Measurements from ENCODE around the gene SKOR1. TPM values are rescaled to one million over a fixed set of nuclear protein-coding genes. Genes with fewer than 3 reads are reported as not detected.

The SKOR1 gene
- total RNA-seq, 2 experiments from 2014 or later: 0.07 to 0.15 TPM

DNA sequence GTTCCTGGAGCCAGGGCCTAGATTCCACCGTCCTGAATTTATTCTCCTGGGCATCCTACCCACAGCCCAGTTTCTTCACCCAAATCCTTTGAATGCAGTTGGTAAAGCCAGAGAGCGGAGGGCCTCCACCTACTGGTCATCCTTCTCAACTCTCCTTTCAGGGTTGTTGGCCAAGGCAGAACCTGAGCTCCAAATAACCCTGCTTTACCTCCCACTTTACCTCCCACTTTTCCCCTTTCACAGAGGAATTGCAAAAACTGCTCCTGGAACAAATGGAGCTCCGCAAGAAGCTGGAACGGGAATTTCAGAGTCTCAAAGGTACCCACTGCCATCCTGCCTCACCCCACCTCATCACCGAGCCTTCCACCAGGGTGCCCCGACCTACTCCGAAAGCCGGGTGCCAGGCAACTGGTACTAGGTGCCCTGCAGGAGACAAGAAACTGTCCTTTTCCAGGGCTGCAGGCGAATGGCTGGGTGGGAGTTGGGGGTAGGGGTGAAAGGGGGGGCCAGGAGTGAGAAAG is 6.8 kb downstream of the SKOR1 start:
- no peak for DNase-seq
- intact Hi-C loops (cut with micrococcal nuclease): loop anchor here (1.0 kb wide), 1 partner anchor 49 kb away; no protein-coding TSS in a partner anchor
- Mint-ChIP-seq H3K4me3 (no peak overlapping the region), H3K9me3 (no peaks in the 10 kb centered on the region), H3K36me3 (ENCODE audit: low read depth) (no peaks in the 10 kb centered on the region), H3K27me3 (ENCODE audit: low read depth) (peaks cover 71% of the 10 kb centered on the region), H3K27ac (no peak overlapping the region), H3K4me1 (ENCODE audit: low read depth) (peaks cover 45% of the 10 kb centered on the region)
- CTCF ChIA-PET: interaction anchor here (0.8 to 2.3 kb wide), 4 partner anchors 329 to 375 kb away, joined by 3 to 9 read pairs (median 3); no protein-coding TSS in a partner anchor

DNA sequence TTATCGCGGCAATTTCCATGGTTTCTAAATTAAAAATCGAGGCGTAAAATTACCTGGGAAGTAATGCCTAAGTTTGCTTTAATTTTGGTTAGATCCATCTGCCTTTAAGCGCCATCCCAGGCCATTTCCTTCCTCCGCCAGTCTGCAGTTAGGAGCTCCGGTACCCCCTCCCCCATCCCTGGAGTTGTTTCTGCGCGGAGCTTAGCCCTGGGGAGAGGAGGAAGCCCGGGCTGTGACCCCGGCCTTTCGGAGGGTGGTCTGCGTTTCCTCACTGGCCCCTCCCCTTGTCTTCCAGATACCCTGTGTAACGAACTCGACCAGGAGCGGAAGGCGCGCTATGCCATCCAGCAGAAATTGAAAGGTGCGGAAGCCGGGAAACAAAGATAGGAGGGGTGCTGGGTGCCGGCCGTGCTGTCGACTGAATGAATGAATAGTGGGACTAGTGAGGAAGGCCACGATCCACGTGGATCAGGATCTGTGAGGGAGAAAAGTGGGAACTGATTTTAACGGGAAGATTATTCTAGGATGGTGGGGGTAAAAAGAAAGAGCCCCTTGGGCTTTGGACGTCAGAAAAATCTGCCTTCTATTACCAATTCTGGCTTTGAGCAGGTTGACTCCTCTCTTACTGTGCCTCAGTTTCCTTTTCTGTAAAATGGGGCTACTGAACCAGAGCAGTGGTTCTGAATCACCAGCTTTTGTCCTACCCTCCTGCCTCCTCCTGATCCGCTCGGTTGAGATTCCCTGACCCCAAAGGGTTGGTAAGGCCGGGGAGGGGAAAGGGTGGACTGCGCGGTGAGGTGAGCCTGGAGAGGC is 7.8 kb downstream of the SKOR1 start:
- Mint-ChIP-seq H3K27ac (no peak overlapping the region), H3K9me3 (no peaks in the 10 kb centered on the region), H3K36me3 (ENCODE audit: low read depth) (no peaks in the 10 kb centered on the region), H3K27me3 (ENCODE audit: low read depth) (peaks cover 71% of the 10 kb centered on the region), H3K4me1 (ENCODE audit: low read depth) (peaks cover 45% of the 10 kb centered on the region), H3K4me3 (peak overlapping the region; percentile 45)
- intact Hi-C loops (cut with micrococcal nuclease): loop anchor here (1.0 kb wide), 1 partner anchor 50 kb away; no protein-coding TSS in a partner anchor
- no peak for DNase-seq
- CTCF ChIA-PET: interaction anchor here (0.6 to 2.3 kb wide), 3 partner anchors 330 to 693 kb away, joined by 3 to 9 read pairs (median 8); no protein-coding TSS in a partner anchor

DNA sequence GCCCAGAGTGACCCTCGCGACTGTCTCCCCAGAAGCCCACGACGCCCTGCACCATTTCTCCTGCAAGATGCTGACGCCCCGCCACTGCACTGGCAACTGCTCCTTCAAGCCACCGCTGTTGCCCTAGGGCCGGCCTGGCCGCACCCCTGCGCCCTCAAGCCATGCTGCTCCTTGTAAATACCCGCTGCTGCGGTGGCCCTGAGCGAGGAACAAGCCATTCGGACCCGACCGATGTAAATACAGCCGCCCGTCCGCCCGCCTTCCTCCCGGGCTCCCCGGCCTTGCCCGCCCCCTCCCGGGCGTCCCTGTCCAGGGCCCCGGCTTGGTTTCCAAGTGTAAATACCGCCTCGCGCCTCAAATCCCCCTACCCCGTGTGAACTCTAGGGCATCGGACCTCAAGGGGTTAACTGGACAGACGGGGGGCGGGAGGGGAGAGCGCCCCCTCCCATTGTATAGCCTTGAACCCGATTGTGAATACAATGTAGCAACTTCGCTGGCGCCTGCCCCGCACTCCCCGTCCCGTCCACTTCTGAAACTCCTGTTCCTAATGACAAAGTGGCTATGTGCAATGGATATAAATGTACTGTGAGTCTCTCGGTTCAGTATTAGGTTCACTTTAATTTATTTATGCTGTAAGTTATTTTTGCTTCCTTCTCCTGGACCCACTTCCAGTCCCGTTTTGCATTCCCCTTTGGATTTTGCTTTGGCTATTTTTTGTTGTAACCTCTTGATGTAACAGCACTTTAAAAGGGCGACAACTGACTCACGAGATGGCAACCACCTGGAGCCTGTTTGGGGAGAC is 8.6 kb downstream of the SKOR1 start:
- Mint-ChIP-seq H3K4me3 (peak overlapping the region; percentile 45), H3K9me3 (no peaks in the 10 kb centered on the region), H3K27me3 (ENCODE audit: low read depth) (peaks cover 63% of the 10 kb centered on the region), H3K36me3 (ENCODE audit: low read depth) (no peaks in the 10 kb centered on the region), H3K27ac (no peak overlapping the region), H3K4me1 (ENCODE audit: low read depth) (peaks cover 40% of the 10 kb centered on the region)
- intact Hi-C loops (cut with micrococcal nuclease): no loop called here
- CTCF ChIA-PET: interaction anchor here (0.6 to 1.0 kb wide), 2 partner anchors 10 to 694 kb away, joined by 4 to 8 read pairs; no protein-coding TSS in a partner anchor
- peak; percentile 61 for DNase-seq

DNA sequence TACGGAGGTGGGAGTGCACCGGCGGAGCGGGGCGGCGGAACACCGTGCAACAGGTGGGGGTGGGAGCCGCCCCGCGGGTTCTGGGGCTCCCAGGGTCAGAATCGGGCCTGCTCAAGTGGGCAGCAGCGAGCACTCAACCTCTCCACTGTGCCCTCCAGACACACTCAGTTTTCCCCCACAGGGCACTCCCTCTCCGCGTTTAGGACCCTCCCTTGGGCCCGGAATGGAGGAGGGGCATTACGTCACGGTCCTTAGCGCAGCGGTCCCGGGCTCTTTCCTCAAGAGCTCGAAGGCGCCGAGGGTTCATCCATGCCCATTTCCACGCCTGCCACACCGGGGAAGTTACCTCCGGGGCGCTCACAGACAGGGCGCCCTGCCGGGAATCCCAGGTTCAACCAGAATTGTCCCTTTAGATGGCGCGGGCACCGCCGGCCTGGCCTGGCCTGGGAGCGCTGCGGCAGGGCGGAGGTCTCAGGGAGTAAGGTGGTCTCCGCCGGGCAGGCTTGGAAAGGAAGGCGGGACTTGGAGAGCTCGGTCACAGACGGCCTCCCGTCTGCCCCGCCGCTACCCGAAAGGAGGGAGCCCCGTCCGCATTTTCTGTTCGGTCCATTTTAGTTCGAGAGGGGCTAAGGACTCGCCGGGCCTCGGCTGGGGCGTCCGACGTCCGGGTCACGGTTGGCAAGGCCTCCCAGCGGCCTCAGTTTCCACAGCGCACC is 9.4 kb downstream of the SKOR1 start:
- no peak for DNase-seq
- no peak overlapping the region for H3K27ac Mint-ChIP-seq
- CTCF ChIA-PET: interaction anchor here (0.5 to 3.7 kb wide), 8 partner anchors 11 to 932 kb away, joined by 3 to 46 read pairs (median 4); no protein-coding TSS in a partner anchor
- H3K4me3 Mint-ChIP-seq: peak overlapping the region; percentile 65
- H3K9me3 Mint-ChIP-seq: no peaks in the 10 kb centered on the region
- intact Hi-C loops (cut with micrococcal nuclease): loop anchor here (5.0 kb wide), 2 partner anchors 72 to 767 kb away; partner anchors contain the start of gene SMAD3
- H3K36me3 Mint-ChIP-seq (ENCODE audit: low read depth): no peaks in the 10 kb centered on the region
- peaks cover 58% of the 10 kb centered on the region for H3K27me3 Mint-ChIP-seq (ENCODE audit: low read depth)
- peaks cover 36% of the 10 kb centered on the region for H3K4me1 Mint-ChIP-seq (ENCODE audit: low read depth)

DNA sequence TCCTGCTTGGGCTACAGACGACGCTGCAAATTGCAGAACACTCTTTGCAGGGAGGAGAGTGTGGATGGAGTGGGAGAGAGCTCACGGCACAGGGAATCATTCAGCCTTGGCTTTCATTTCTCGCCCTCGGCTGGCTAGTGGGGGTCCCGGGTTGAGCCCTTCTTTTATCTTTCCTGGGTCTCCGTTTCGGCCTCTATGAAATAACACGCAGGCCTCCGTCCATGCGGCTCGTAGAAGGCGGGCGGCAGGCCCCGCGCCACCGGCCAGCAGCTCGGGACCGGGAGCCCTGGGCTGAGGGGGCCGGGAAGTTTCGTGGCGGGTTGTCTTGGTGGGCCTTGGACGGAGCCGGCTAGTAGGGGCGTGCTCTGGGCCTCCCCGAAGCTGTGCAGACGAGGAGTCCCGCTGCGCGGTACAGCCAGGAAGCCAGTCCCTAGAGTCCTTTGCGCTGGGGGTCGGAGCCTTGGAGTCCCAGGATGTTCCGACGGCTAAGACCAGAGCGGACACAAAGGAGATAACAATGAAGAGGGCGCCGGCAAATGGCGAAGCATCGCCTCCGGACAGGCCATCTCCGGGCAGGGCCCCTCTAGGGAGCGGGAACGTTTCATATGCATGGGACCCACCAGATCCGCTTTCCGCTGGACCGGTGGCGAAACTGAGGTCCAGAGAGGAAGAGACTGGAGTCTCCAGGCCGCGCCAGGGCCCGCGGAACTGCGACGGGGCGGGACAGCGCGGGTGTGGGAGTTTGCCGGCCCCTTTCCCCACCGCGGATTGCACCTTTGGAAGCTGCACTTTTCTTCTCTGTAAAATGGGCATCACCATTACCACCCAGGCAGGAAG is 10.2 kb downstream of the SKOR1 start:
- CTCF ChIA-PET: interaction anchor here (0.6 to 3.7 kb wide), 20 partner anchors 11 to 933 kb away, joined by 3 to 46 read pairs (median 4); partner anchors contain the start of gene C15orf61
- H3K9me3 Mint-ChIP-seq: no peaks in the 10 kb centered on the region
- no peak for DNase-seq
- peaks cover 55% of the 10 kb centered on the region for H3K27me3 Mint-ChIP-seq (ENCODE audit: low read depth)
- H3K27ac Mint-ChIP-seq: no peak overlapping the region
- peak overlapping the region; percentile 65 for H3K4me3 Mint-ChIP-seq
- peaks cover 39% of the 10 kb centered on the region for H3K4me1 Mint-ChIP-seq (ENCODE audit: low read depth)
- H3K36me3 Mint-ChIP-seq (ENCODE audit: low read depth): peaks cover 4% of the 10 kb centered on the region
- intact Hi-C loops (cut with micrococcal nuclease): loop anchor here (1.0 to 5.0 kb wide), 5 partner anchors 73 to 889 kb away; partner anchors contain the start of gene SMAD3

DNA sequence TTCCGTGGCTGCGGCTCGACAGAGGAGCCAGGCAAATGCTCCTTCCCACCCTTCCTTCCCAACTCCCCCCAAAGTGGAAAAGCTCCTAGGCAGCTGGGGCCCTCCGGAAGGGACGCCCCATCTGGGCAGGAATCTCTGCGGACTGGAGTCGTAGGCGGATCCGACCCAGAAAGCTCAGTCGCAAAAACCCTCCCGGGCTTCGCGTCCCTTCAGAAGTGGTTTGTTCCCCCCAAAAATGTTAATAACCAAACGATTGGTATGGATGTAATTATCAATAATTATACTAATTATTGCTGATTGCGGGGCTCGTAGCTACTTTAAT is 10.8 kb downstream of the SKOR1 start:
- Mint-ChIP-seq H3K27ac (no peak overlapping the region), H3K4me1 (ENCODE audit: low read depth) (peaks cover 42% of the 10 kb centered on the region), H3K4me3 (peak overlapping the region; percentile 65), H3K36me3 (ENCODE audit: low read depth) (peaks cover 4% of the 10 kb centered on the region), H3K9me3 (no peaks in the 10 kb centered on the region), H3K27me3 (ENCODE audit: low read depth) (peaks cover 49% of the 10 kb centered on the region)
- DNase-seq: no peak
- intact Hi-C loops (cut with micrococcal nuclease): loop anchor here (1.0 to 5.0 kb wide), 5 partner anchors 74 to 890 kb away; partner anchors contain the start of gene SMAD3
- CTCF ChIA-PET: interaction anchor here (0.7 to 3.7 kb wide), 17 partner anchors 16 to 887 kb away, joined by 3 to 46 read pairs (median 4); partner anchors contain the start of gene C15orf61

DNA sequence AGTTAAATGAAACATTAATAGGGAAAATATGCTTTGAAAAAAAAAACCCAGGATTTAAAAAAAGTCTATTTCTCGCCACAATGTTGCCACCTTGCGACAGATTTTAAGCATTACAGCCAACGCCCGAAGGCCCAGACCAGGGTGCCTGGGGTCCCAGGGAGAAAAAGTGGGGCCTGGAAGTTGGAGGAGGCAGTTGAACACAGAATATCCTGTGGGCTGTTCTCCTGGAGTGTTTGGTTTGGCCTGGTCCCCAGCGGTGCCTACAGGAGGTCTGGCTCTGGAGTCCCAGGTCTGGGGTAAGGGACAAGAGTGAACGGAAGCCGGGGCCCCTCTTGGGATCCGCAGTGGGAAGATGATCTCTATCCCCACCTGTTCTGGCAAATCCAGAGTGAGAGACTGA is 11.2 kb downstream of the SKOR1 start:
- Mint-ChIP-seq H3K27ac (no peak overlapping the region), H3K9me3 (no peaks in the 10 kb centered on the region), H3K4me1 (ENCODE audit: low read depth) (peaks cover 46% of the 10 kb centered on the region), H3K27me3 (ENCODE audit: low read depth) (peaks cover 46% of the 10 kb centered on the region), H3K4me3 (peak overlapping the region; percentile 65), H3K36me3 (ENCODE audit: low read depth) (peaks cover 4% of the 10 kb centered on the region)
- CTCF ChIA-PET: interaction anchor here (0.7 to 3.7 kb wide), 15 partner anchors 16 to 887 kb away, joined by 3 to 46 read pairs (median 4); partner anchors contain the start of gene C15orf61
- intact Hi-C loops (cut with micrococcal nuclease): loop anchor here (1.0 to 5.0 kb wide), 5 partner anchors 74 to 890 kb away; partner anchors contain the start of gene SMAD3
- DNase-seq: peak; percentile 68

DNA sequence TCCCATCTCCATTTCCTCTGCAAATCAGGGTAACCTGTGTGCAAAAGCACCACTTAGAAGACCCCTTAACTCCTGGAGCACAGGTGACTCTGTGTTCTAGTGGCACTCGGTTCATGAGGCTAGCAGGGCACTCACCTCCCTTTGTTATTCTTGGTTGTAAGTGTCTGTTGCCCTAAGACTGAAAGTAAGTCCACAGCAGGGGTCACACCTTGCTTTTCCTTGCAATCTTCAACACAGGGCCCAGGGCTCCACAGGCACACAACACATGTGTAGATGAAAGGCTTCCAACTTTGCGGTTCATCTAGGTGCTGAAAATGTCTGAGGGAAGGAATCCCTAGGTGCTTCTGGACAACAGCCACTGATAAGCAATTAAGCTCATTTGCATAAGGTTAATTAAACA is 11.6 kb downstream of the SKOR1 start:
- no peak for DNase-seq
- peaks cover 4% of the 10 kb centered on the region for H3K36me3 Mint-ChIP-seq (ENCODE audit: low read depth)
- peaks cover 42% of the 10 kb centered on the region for H3K27me3 Mint-ChIP-seq (ENCODE audit: low read depth)
- CTCF ChIA-PET: interaction anchor here (1.1 to 3.7 kb wide), 2 partner anchors 289 to 379 kb away, joined by 3 to 46 read pairs; no protein-coding TSS in a partner anchor
- H3K9me3 Mint-ChIP-seq: no peaks in the 10 kb centered on the region
- H3K4me1 Mint-ChIP-seq (ENCODE audit: low read depth): peaks cover 47% of the 10 kb centered on the region
- H3K27ac Mint-ChIP-seq: no peak overlapping the region
- intact Hi-C loops (cut with micrococcal nuclease): loop anchor here (1.0 to 5.0 kb wide), 5 partner anchors 75 to 891 kb away; partner anchors contain the start of gene SMAD3
- no peak overlapping the region for H3K4me3 Mint-ChIP-seq

DNA sequence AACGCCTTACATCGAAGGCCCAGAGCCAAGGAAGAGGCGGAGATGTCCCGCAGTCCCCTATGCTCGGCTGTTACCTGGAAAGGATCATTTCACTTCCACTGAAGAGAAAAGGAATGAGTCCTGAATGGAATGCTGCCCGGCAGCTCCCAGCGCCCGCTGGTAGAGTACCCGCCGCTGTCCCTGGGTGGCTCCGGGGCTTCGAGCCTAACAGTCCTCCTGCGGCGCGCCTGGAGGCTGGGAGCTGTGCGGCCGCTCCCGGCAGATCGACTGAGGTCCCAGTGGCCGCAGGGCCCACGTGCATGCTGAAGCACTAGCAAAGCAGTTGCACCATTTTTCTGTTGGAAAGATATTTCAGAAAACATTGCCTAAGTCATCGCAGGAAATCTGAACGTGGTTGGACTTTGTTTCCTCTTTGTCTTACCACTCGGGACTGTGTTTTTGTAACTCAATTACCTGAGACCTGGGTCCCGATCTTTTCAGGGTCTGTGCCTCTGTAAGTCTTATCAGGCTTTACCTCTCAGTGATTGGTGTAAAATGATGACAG is 13.6 kb downstream of the SKOR1 start:
- Mint-ChIP-seq H3K9me3 (no peaks in the 10 kb centered on the region), H3K36me3 (ENCODE audit: low read depth) (peaks cover 4% of the 10 kb centered on the region), H3K4me1 (ENCODE audit: low read depth) (peaks cover 36% of the 10 kb centered on the region), H3K27ac (no peak overlapping the region), H3K27me3 (ENCODE audit: low read depth) (peaks cover 26% of the 10 kb centered on the region), H3K4me3 (peak overlapping the region; percentile 59)
- CTCF ChIA-PET: interaction anchor here (1.2 kb wide), 1 partner anchor 381 kb away, joined by 4 read pairs; no protein-coding TSS in a partner anchor
- DNase-seq: no peak
- intact Hi-C loops (cut with micrococcal nuclease): loop anchor here (1.0 to 5.0 kb wide), 4 partner anchors 77 to 772 kb away; partner anchors contain the start of gene SMAD3

DNA sequence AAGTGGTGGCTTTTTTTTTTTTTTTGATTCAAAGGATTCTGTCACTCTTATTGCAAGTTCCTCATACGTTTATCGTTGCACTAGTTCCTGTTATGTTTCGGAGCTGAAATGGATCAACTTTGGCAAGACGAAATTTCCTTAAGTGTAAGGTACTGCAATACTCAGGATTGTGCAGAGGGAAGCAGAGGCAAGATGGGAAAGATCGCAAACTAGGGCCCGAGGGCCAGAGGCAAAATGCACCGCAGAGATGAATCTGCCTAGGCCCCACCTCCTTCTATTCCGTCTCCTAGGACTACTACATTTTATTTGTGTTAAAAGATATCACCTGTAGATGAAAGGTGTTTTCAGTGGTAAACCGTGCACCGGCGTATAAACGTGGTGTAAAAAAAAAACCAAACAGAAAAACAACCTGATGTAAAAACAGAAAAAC is 14.2 kb downstream of the SKOR1 start:
- Mint-ChIP-seq H3K4me3 (peak overlapping the region; percentile 89), H3K9me3 (no peaks in the 10 kb centered on the region), H3K4me1 (ENCODE audit: low read depth) (peaks cover 30% of the 10 kb centered on the region), H3K27ac (peak overlapping the region; percentile 93), H3K36me3 (ENCODE audit: low read depth) (peaks cover 4% of the 10 kb centered on the region), H3K27me3 (ENCODE audit: low read depth) (peaks cover 21% of the 10 kb centered on the region)
- intact Hi-C loops (cut with micrococcal nuclease): loop anchor here (1.0 to 5.0 kb wide), 3 partner anchors 77 to 772 kb away; partner anchors contain the start of gene SMAD3
- DNase-seq: peak; percentile 36
- CTCF ChIA-PET: interaction anchor here (0.6 to 1.2 kb wide), 2 partner anchors 316 to 382 kb away, joined by 3 to 4 read pairs; no protein-coding TSS in a partner anchor

All from activated naive CD4-positive, alpha-beta T cell treated with anti-CD3 and anti-CD28 coated beads for 36 hours (primary cell).